Vagina (tissue), 2 donors: ENCODE data around the gene GLYATL3. TPM values are rescaled to one million over a fixed set of nuclear protein-coding genes. Genes with fewer than 3 reads are reported as not detected.

Experiments
- DNase-seq, 2 donors: peaks; one replicate each; pipeline ENCODE4 v3.0.0-alpha.2; 2017; ENCODE audit errors: extremely low spot score in 2 of 2
- H3K27ac ChIP-seq: fragments of 200-600 bp; sonication (generic); one replicate; pipeline ENCODE4 v1.5.1; 2019
- H3K27me3 ChIP-seq: fragments of 200-600 bp; sonication (generic); one replicate; pipeline ENCODE4 v1.5.1; 2019
- H3K36me3 ChIP-seq, 2 donors: fragments of 200-600 bp; sonication (generic); one replicate each; pipeline ENCODE4 v1.5.1; 2017 to 2019
- H3K4me1 ChIP-seq: fragments of 200-600 bp; sonication (generic); one replicate; pipeline ENCODE4 v1.5.1; 2019
- H3K4me3 ChIP-seq, 2 donors: fragments of 200-600 bp; sonication (generic); 1 replicate in 1 of 2; 2 replicates in 1 of 2; pipeline ENCODE4 v1.5.1; 2016 to 2019
- H3K9me3 ChIP-seq: fragments of 200-600 bp; sonication (generic); one replicate; pipeline ENCODE4 v1.5.1; 2019
- POLR2A ChIP-seq, 2 donors: fragments of 450-650 bp; IDR thresholded peaks; one replicate each; pipeline ENCODE4 v1.6.1; 2017; ENCODE audit warnings: antibody characterized with exemption in 2 of 2, mild to moderate bottlenecking in 2 of 2, moderate library complexity in 2 of 2
- POLR2AphosphoS5 ChIP-seq, 2 donors: sonication (generic); formaldehyde crosslinking; IDR thresholded peaks; one replicate each; pipeline ENCODE4 v1.9.0; 2017; ENCODE audit warnings: antibody characterized with exemption in 2 of 2, mild to moderate bottlenecking in 2 of 2, low read depth in 1 of 2; ENCODE audit not compliant: insufficient read depth in 1 of 2
- intact Hi-C: fragments of 100-400 bp; cut with DNase I; formaldehyde crosslinking; loops from one replicate; pipeline ENCODE4 v1.15.1; 2023
- total RNA-seq: library from RNA; depleted of rRNA; stranded (reverse); fragments of >200 nt; gene quantifications from one replicate; pipeline ENCODE4 v1.2.3, GENCODE V29; 2016
- TF ChIP-seq, protein P1 (sequence below), 3 experiments: fragments of 450-650 bp in 2 of 3; fragments of 200-600 bp in 1 of 3; sonication (generic) in 1 of 3; IDR thresholded peaks; one replicate each; pipeline ENCODE4 v1.5.1; 2017 to 2019; ENCODE audit warnings: antibody characterized with exemption in 3 of 3, mild to moderate bottlenecking in 2 of 3, moderate library complexity in 2 of 3

The GLYATL3 gene
- total RNA-seq, 1 donor from 2014 or later = not detected

DNA sequence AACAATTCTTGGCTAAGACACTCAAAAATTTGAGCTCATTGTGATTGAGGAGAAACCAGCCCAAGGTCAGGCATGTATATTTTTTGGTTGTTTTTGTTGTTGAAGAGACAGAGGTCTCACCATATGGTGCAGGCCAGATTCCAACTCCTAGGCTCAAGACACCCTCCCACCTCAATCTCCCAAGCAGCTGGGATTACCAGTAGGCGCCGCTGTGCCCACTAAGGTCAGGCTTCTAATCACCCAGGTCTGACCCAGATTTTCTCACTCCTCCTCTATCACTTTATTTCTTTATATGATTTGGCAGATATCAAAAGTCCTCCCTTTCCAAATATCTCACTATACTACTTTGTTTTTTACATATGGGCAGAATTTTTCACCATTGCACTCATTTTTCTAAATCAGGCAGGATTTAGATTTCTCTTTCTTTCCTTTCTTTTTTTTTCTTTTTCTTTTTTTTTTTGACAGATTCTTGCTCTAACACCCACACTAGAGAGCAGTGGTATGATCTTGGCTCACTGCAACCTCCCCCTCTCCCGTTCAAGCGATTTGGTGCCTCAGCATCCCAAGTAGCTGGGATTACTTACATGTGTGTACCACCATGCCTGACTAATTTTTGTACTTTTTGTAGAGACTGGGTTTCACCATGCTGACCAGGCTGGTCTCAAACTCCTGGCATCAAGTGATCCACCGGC is 49.0 kb downstream of the GLYATL3 start:
- Histone ChIP-seq H3K27me3 (no peaks in the 10 kb centered on the region), H3K4me3 (no peak overlapping the region), H3K4me1 (peaks cover 19% of the 10 kb centered on the region), H3K9me3 (no peaks in the 10 kb centered on the region), H3K36me3 (no peaks in the 10 kb centered on the region), H3K27ac (no peak overlapping the region)
- TF ChIP-seq, protein P1, sequence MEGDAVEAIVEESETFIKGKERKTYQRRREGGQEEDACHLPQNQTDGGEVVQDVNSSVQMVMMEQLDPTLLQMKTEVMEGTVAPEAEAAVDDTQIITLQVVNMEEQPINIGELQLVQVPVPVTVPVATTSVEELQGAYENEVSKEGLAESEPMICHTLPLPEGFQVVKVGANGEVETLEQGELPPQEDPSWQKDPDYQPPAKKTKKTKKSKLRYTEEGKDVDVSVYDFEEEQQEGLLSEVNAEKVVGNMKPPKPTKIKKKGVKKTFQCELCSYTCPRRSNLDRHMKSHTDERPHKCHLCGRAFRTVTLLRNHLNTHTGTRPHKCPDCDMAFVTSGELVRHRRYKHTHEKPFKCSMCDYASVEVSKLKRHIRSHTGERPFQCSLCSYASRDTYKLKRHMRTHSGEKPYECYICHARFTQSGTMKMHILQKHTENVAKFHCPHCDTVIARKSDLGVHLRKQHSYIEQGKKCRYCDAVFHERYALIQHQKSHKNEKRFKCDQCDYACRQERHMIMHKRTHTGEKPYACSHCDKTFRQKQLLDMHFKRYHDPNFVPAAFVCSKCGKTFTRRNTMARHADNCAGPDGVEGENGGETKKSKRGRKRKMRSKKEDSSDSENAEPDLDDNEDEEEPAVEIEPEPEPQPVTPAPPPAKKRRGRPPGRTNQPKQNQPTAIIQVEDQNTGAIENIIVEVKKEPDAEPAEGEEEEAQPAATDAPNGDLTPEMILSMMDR (IDR thresholded peaks at IDR 0.05) = no peak
- no peak for TF ChIP-seq POLR2A (IDR thresholded peaks at IDR 0.05)
- no peak for TF ChIP-seq POLR2AphosphoS5 (IDR thresholded peaks at IDR 0.05; ENCODE audit: insufficient read depth in 1 of 2, low read depth in 1 of 2)
- no peak for DNase-seq
- intact Hi-C loops = no loop called here

DNA sequence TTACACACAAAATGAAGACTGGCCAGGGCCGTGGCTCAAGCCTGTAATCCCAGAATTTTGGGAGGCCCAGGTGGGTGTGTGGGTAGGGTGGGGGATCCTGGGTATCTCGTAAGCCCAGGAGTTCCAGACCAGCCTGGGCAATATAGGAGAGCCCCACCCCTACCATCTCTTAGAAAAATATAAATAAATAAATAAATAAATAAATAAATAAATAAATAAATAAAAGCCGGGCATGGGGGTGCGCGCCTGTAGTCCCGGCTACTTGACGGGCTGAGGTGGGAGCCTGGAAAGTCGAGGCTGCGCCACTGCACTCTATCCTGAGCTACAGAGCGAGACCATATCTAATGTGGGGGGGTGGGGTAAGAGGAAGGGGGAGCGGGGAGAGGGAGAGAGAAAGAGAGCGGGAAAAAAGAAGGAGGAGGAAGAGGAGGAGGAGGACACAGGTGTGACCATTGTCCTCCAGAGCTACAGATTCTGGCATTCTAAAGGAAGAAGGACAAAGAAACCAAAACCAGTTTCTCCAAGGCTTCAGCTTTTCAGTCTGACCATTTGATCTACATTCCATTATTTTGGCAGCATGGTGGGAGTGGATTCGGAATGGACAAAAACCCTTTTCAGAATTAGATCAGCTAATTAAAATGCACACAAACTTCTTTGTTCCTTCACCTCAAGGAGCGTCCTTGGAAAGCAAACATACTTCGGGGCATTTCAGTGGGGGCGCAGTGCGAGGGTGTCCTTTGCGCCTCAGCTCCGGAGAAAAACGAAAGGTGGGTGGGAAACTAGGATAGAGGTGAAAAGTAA is 50.2 kb downstream of the GLYATL3 start:
- TF ChIP-seq, protein P1 (IDR thresholded peaks at IDR 0.05) = no peak
- no peak for TF ChIP-seq POLR2A (IDR thresholded peaks at IDR 0.05)
- TF ChIP-seq POLR2AphosphoS5 (IDR thresholded peaks at IDR 0.05; ENCODE audit: insufficient read depth in 1 of 2, low read depth in 1 of 2) = no peak
- Histone ChIP-seq H3K27me3 (no peaks in the 10 kb centered on the region), H3K27ac (peak overlapping the region; percentile 42), H3K36me3 (no peaks in the 10 kb centered on the region), H3K9me3 (no peaks in the 10 kb centered on the region), H3K4me3 (peak overlapping the region; percentile 52 to 59), H3K4me1 (peaks cover 19% of the 10 kb centered on the region)
- no peak for DNase-seq
- intact Hi-C loops = no loop called here

DNA sequence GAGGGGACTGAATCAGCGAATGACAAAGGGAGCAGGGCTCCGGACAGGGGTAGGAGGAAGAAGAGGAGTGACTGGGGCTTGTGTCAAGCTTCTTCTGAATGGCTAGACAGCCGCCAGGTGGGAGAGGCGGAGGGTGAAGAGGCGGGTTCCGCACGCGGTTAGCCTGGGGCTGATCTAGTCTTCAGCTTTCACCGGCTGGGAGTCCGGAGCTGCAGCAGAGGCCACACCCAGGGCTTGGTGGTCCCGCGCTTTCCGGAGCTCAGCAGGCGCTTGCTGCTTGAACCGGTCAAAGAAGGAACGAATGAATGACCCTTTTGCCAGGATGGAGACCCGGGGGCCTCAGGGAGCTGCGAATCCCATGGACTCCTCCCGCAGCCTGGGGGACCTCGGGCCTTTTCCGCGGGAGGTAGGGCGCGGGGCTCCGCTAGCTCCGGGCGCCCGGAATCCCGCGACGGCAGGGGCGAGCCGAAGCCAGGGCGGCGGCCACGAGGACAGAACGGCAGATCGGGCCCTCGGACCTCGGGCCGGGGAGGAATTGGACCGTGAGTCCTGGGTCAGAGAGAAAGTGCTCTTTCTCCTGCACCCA is 50.9 kb downstream of the GLYATL3 start, which contains the start of gene C6orf141:
Gene C6orf141, plus strand, starts transcription at position 177 of the 586 bp plus-strand sequence. Its CDS starts 125 bp downstream, at position 302.
- no peaks in the 10 kb centered on the region for H3K36me3 ChIP-seq
- H3K27ac ChIP-seq = peak within 1 kb of the TSS; percentile 42
- no peak for DNase-seq
- no peaks in the 10 kb centered on the region for H3K27me3 ChIP-seq
- H3K9me3 ChIP-seq = no peaks in the 10 kb centered on the region
- TF ChIP-seq POLR2A (IDR thresholded peaks at IDR 0.05) (peak in 1 of 2 donors; percentile 15), POLR2AphosphoS5 (IDR thresholded peaks at IDR 0.05; ENCODE audit: insufficient read depth in 1 of 2, low read depth in 1 of 2) (peak in 1 of 2 donors; percentile 32)
- TF ChIP-seq, protein P1 (IDR thresholded peaks at IDR 0.05) = no peak
- H3K4me3 ChIP-seq = peak within 1 kb of the TSS; percentile 52 to 59
- intact Hi-C loops = no loop called here
- H3K4me1 ChIP-seq = peaks cover 19% of the 10 kb centered on the region

DNA sequence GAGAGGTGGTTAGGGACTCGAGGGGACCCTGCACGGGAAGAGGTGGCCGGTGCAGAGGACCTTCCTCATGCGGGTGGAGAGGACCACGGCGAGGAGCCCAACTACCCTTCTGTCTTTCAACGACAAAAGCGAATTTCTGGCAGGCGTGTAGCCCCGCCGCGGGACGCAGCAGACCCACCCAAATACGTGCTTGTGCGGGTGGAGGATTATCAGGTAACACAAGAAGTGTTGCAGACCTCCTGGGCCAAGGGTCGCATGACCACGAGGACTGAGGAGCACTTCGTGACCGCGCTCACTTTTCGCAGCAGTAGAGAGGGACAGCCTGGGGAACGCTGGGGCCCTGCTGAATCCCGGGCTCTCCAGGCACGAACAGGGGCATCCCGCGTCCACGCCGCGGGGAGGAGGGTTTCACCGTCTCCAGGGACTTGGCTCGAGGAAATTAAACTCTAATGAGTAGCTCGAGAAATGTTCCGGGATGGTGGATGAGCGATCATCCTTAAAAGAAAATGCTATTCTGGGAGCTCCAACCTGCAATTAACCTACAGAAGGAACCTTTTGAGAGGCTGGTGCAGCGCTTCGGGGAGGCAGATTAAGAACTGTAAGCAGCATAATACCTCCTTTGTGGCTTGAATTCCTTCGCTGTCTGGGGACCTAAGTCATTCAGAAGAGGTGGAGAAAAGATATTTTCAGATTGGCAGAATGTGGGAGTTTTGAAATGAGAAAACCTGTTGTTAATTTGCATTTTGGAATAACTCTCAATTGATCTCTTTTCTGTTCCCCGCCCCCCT is 51.5 kb downstream of the GLYATL3 start:
- intact Hi-C loops = no loop called here
- peak overlapping the region; percentile 52 to 59 for H3K4me3 ChIP-seq
- H3K36me3 ChIP-seq = no peaks in the 10 kb centered on the region
- peak overlapping the region; percentile 42 for H3K27ac ChIP-seq
- H3K27me3 ChIP-seq = no peaks in the 10 kb centered on the region
- H3K9me3 ChIP-seq = no peaks in the 10 kb centered on the region
- no peak for TF ChIP-seq POLR2A (IDR thresholded peaks at IDR 0.05)
- TF ChIP-seq, protein P1 (IDR thresholded peaks at IDR 0.05) = no peak
- no peak for TF ChIP-seq POLR2AphosphoS5 (IDR thresholded peaks at IDR 0.05; ENCODE audit: insufficient read depth in 1 of 2, low read depth in 1 of 2)
- peaks cover 19% of the 10 kb centered on the region for H3K4me1 ChIP-seq
- no peak for DNase-seq
